ENCODE data around the gene TMEM95. TPM values are rescaled to one million over a fixed set of nuclear protein-coding genes. Genes with fewer than 3 reads are reported as not detected.
A peak's percentile ranks its signal among the peaks of the same experiment; 100 is the strongest.

TMEM95 gene
- total RNA-seq, 3 donors from 2014 or later = not detected

DNA sequence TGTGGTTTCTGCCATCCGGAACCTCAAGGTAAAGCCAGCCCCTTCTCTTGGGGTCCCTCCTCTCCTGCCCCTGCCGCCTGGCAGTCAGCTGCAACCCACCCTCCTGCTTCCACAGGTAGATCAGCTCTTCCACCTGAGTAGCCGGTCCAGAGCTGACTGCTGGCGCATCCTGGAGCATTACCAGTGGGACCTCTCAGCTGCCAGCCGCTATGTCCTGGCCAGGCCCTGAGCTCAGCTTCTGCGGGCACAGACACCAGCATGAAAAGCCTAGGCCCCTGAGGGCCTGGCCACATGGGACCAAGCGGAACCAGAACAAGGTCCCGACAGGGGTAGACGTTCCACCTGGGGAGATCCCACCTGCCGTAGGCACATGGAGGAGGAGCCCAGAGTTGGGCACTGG lies 33.9 kb downstream of the TMEM95 start:
- Histone ChIP-seq H3K4me1 (peaks cover 0 to 7% of the 10 kb centered on the region in 2 donors), H3K27ac (no peak overlapping the region), H3K4me3 (no peak overlapping the region), H3K36me3 (peaks cover 9% of the 10 kb centered on the region), H3K27me3 (no peaks in the 10 kb centered on the region), H3K9me3 (no peaks in the 10 kb centered on the region)
- DNase-seq (ENCODE audit: low spot score in 2 of 2) = no peak
- intact Hi-C loops (cut with DNase I; ENCODE audit: low total_unique reads) = no loop called here
- TF ChIP-seq, protein P1, sequence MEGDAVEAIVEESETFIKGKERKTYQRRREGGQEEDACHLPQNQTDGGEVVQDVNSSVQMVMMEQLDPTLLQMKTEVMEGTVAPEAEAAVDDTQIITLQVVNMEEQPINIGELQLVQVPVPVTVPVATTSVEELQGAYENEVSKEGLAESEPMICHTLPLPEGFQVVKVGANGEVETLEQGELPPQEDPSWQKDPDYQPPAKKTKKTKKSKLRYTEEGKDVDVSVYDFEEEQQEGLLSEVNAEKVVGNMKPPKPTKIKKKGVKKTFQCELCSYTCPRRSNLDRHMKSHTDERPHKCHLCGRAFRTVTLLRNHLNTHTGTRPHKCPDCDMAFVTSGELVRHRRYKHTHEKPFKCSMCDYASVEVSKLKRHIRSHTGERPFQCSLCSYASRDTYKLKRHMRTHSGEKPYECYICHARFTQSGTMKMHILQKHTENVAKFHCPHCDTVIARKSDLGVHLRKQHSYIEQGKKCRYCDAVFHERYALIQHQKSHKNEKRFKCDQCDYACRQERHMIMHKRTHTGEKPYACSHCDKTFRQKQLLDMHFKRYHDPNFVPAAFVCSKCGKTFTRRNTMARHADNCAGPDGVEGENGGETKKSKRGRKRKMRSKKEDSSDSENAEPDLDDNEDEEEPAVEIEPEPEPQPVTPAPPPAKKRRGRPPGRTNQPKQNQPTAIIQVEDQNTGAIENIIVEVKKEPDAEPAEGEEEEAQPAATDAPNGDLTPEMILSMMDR (IDR thresholded peaks at IDR 0.05) = no peak
- no peak for TF ChIP-seq POLR2A (IDR thresholded peaks at IDR 0.05)
- no peak for TF ChIP-seq POLR2AphosphoS5 (IDR thresholded peaks at IDR 0.05)

- intact Hi-C loops (cut with DNase I; ENCODE audit: low total_unique reads) = no loop called here
- TF ChIP-seq, protein P1 (IDR thresholded peaks at IDR 0.05) = no peak
- no peak for TF ChIP-seq POLR2A (IDR thresholded peaks at IDR 0.05)
Observed at GRCh38 chr17:7389924-7390910, 35.3 kb downstream of the TMEM95 start.

GRCh38 chr17:7391307-7391706 lies 36.4 kb downstream of the TMEM95 start:
- DNase-seq (ENCODE audit: low spot score in 2 of 2) = no peak
- peak overlapping the region in 1 of 2 donors; percentile 17 for H3K27ac ChIP-seq
- H3K27me3 ChIP-seq = no peaks in the 10 kb centered on the region
- H3K4me3 ChIP-seq = no peak overlapping the region
- peaks cover 9% of the 10 kb centered on the region for H3K36me3 ChIP-seq
- H3K4me1 ChIP-seq = peaks cover 0 to 7% of the 10 kb centered on the region in 2 donors
- TF ChIP-seq POLR2AphosphoS5 (IDR thresholded peaks at IDR 0.05) (no peak), POLR2A (IDR thresholded peaks at IDR 0.05) (no peak)
- TF ChIP-seq, protein P1 (IDR thresholded peaks at IDR 0.05) = no peak
- H3K9me3 ChIP-seq = no peaks in the 10 kb centered on the region
- intact Hi-C loops (cut with DNase I; ENCODE audit: low total_unique reads) = no loop called here

More at GRCh38 chr17:7389924-7390910, 35.3 kb downstream of the TMEM95 start:
- H3K4me3 ChIP-seq = no peak overlapping the region
- H3K4me1 ChIP-seq = peaks cover 0 to 7% of the 10 kb centered on the region in 2 donors
- DNase-seq (ENCODE audit: low spot score in 2 of 2) = no peak
- H3K27ac ChIP-seq = no peak overlapping the region
- H3K36me3 ChIP-seq = peaks cover 9% of the 10 kb centered on the region
- no peaks in the 10 kb centered on the region for H3K27me3 ChIP-seq
- H3K9me3 ChIP-seq = no peaks in the 10 kb centered on the region

DNA sequence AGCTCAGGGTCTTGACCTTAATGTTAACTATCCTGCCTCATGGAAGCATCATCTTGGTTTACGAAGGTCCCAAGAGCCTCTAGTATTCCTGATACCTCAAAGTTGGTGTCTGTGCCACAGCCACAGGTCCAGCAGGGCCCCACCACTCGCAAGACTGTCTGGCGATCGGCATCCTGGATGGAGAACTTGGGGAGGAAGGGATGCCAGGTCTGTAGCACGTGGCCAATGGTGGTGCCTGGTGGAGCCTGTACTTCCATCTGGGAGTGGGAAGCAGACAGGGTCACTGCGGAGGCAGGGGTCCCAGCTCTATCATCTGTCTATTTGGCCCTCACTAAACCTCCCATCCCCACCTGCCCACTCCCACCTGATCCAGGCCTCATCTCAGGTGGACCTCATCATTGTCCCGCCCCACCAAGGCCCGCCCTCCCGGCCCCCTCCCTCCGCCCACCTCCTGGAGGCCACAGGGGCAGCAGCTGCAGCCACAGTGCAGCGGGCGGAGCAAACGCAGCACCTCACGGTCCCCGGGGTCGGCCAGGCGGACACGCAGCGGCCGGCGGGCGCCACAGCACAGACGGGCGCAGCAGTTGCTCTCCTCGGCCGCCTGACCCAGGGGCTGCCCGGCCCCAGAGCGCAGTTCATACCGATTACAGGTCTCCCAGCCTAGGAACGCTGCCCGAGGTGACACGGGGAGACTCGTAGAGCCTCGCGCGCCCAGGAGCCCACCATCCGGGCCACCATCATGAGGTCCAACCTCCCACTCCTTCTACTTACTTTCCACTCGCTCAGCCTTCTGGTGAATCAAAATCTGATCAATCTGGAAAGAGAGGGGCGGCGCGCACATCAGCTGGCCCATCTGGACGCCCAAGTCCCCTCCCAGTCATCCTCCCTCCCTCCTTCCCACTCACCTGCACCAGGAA lies 38.0 kb downstream of the TMEM95 start:
- TF ChIP-seq POLR2AphosphoS5 (IDR thresholded peaks at IDR 0.05) (no peak), POLR2A (IDR thresholded peaks at IDR 0.05) (no peak)
- TF ChIP-seq, protein P1 (IDR thresholded peaks at IDR 0.05) = no peak
- no peaks in the 10 kb centered on the region for H3K27me3 ChIP-seq
- no peak for DNase-seq (ENCODE audit: low spot score in 2 of 2)
- intact Hi-C loops (cut with DNase I; ENCODE audit: low total_unique reads) = no loop called here
- H3K4me3 ChIP-seq = peak overlapping the region; percentile 85 to 90 (median 90)
- H3K4me1 ChIP-seq = peaks cover 0 to 7% of the 10 kb centered on the region in 2 donors
- peaks cover 9% of the 10 kb centered on the region for H3K36me3 ChIP-seq
- peak overlapping the region in 1 of 2 donors; percentile 94 for H3K27ac ChIP-seq
- no peaks in the 10 kb centered on the region for H3K9me3 ChIP-seq
